HG02870 (cell line): ENCODE data around the gene LAMA3.

Source experiments
- ATAC-seq: cut with Tn5 transposase; IDR thresholded peaks from one replicate; pipeline ENCODE4 v1.9.1; 2021; ENCODE audit warnings: mild to moderate bottlenecking, moderate library complexity; ENCODE audit not compliant: unreplicated experiment

LAMA3 gene

DNA sequence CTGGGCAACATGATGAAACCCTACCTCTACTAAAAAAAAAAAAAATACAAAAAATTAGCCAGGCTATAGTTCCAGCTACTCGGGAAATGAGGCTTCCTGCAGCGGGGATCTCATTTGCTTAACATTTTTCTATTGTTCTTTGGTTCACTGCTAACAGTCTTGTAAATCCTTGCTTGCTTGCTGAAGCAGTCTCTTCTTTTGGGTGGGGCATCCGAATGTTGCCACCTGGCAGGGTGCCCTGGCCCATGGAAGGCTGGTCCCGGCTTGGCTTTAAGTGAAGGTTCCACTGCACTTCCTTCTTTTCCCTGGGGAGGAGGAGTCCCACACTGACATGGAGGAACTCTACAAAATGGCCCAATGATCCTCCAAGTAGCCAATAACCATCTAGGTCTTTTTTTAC lies 20.5 kb upstream of the LAMA3 start:
- no peak for ATAC-seq

DNA sequence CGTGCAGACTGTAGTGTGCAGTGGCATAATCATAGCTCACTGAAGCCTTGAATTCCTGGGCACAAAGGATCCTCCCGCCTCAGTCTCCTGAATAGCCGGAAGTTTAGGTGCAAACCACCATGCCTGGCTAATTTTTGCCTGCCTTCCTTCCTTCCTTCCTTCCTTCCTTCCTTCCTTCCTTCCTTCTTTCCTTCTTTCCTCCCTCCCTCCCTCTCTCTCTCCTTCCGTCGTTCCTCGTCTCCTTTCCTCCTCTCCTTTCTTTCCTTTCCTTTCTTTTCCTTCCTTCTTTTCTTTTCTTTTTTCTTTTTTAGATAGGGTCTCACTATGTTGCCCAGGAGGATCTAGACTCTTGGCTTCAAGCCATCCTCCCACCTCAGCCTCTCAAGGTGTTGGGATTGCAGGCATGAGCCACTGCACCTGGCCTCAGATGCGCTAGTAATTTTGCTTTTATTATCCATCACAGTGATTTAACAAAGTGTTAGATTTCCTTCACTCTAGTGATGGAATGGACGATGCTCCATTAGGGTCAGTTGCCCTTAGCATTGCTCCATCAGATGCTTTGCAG lies 20.0 kb upstream of the LAMA3 start:
- ATAC-seq = no peak

DNA sequence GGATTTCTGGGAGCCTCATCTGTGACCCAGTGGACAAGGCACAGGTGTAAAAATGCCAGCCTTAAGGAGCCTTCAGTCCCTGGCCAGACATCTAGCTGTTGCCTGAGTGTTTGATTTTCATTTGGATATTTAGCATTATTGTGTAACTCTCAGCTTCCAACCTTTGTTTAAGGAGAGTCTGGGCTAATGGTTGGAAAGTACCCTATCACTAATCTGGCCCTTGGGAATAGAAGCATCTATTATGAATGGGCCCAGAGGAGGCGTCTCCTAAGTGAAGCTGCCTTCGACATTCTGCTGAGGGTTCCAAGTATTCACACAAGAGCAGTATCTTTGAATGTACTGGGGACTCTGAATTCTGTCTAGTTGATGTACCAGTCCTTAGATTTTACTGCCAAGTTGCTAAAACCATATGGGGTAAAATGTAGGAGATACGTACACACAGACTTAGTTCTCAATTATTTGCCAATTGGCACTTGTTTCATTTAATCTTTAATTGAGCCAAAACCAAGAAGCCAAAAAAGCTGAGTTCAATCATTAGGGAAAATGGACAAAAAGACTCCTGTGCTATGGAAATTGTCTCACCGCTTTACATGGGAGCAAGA lies 19.3 kb upstream of the LAMA3 start:
- ATAC-seq = no peak

DNA sequence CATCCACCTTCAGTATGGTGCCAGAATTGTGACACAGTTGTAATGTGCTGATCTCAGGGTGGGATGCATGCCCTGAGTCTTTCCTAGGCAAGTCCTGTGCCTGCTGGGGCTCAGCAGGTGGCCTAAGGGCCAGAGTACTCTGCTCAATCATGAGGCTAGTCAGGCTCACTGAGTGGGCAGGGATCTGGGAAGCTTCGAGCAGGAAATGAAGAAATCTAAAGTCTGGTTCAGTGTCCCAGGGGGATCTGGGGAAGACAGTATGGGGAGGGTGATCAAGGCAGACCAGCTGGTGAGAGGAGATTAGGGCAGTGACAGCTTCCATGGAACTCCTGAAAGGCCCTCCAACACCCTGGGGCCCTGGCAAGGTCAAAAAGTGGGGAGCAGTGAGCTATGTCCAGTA lies 17.7 kb upstream of the LAMA3 start:
- ATAC-seq = no peak

DNA sequence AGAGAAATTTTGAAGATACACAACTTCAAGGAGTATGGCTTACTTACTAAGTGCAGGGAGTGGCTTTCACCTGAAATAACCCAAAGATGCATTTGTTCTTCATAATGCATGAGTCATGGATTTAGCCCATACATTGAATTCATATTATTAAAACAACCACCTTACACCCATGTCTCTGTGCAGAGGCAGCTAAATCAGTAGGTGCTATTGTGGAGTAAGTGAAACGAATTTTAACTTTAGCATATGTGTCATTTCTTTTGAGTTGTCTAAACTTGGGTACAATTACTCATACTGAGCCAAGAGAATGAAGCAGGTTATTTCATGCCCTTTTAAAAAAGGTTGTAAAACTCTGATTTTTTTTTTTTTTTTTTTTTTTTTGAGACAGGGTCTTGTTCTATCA lies 15.5 kb upstream of the LAMA3 start:
- peak; percentile 73 for ATAC-seq

DNA sequence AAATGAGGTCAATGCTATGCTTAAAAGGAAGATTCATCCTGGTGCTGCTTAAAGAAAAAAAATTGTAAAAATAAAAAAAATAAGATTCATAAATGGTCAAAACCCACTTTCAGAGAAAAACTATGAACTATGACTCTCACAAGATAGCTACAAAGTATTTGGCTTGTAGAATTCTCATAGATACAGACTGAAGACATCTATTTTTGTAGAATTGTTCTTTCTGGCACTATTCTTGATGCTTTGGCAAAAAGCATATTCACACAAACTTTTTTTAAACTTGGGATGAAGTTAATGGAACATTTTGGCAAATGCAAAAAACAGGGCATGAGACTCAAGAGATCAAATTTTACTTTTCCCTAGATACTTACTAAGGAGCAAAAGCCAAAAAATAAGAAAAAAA lies 14.0 kb upstream of the LAMA3 start:
- no peak for ATAC-seq

DNA sequence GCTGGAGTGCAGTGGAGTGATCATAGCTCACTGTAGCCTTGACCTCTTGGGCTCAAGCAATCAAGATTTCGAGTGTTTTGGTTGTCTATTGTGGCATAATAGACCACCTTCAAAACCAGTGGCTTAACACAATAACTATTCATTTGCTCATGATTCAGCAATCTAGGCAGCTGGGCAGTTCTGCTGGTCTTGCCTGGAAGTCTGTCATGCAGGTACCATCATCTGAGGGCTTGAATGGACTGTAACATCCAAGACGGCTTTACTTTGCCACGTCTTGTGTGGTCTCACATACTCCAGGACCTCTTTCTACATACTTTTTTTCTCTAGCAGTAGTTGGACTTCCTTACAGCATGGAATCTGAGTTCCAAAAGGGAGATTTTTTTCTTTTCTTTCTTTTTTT lies 13.4 kb upstream of the LAMA3 start:
- no peak for ATAC-seq

DNA sequence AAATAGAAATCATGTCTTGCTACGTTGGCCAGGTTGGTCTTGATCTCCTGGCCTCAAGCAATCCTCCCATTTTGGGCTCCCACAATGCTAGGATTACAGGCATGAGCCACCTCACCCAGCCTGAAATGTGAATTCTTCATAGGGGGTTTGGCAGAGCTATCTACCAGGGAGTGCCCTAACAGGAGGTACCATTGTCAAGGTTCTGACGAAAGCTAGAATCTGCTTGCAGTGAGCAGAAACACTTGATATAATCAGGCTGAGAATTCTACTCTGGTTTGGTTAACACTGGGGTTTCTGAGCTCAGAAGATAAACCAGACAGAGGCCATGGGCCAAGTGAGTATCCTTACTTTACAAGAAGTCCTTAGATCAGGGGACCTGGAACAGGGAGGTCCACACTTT lies 7.2 kb upstream of the LAMA3 start:
- no peak for ATAC-seq

DNA sequence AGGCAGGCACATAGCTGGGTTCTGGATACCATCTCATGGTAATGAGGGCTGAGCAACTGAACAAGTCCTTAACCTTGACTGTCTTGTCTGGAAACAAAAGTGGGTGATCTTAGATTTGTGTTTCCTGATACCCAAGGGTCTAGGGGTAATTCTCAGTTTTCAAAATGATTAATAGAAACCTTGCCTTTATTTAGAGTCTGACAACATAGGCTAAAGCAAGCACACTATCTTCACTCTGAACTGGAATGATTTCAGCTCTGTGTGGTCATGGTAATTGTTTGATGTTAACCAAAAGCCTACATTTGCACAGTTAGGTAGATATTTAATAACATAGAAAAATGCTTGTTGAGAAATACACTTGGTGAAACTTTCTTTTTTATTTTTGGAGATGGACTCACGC lies 6.8 kb upstream of the LAMA3 start:
- no peak for ATAC-seq

DNA sequence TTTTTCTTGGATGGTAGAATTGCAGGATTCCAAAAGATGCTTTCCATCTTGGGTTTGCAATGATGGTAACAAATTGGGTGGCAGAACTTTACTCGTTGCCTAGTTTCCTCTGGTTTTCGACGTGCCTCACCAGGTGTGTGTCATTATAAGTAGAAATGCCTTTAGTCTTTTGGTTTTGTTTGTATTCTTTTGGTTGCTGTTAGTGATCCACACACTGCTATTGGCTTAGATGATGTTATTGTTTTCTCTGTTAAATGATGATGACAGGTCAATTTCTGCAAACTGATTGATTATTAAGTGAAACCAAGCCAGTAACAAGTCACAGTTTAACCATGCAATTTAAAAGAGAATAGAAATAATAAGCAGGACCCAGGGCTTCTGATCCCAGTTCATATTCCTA lies 6.1 kb upstream of the LAMA3 start:
- no peak for ATAC-seq

DNA sequence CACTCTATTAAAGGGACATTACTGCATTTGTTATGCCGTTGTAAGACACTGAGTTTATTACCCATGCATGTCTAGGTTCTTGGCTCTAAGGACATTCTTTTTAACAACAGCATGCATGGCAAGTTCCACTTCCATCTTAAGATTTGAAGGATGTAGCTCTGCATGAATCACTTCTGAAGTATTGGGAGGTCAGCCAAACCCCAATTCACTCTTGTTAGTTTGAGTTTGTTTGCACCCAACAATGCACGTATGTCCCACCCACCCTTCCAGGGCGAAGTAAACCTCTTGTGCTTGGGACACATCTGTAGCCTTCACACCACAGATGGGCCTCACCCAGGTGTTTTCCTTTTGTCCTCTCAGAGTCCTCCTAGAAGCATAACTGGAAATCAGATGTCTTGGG lies 5.6 kb upstream of the LAMA3 start:
- no peak for ATAC-seq

DNA sequence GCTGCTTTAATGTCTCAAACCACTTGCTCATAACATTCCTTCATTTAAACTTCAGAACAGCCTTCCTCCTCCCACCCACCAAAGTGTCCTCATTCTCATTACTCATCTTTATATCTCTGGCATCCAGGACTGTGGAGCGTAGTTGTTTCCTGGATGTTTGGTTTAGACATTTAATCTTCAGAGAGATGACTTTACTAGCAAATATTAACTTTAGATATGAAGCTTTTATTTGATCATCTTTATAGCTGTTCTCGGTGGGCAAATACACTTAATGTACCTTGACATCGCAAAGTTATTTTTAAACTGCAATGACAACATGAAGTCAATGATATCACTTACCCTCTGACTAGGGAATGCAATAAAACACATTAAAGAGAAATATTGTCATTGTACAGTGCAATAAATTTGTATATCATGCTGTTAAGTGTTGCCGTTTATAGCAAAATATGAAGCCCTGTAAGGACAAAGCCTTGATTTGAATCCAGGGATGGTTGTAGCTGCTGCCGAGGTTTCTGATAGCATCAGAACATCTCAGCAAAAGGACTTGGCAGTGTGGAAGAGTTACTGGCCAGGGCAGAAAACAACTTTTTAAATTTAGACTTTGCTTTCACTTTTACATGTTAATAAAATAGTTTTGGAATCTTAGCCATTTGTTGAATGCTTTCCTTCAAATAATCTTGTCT lies 4.6 kb upstream of the LAMA3 start:
- ATAC-seq = no peak

DNA sequence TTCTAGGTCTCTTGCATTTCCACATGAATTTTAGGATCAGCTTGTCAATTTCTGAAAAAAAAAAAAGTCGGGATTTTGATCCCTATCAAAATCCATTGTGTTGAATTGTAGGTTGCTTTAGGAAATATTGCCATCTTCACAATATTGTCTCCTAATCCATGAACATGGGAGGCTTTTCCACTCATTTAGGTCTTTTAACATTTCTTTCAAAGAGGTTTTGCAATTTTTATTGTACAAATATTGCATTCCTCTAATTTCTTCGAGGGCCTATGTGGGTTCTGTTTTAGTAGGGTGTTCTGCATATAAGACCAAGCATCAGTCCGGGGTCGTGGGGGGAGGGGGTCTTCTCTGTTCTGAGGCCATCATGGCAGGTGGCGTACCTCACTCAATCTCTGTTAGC lies 725 bp upstream of the LAMA3 start:
- no peak for ATAC-seq

DNA sequence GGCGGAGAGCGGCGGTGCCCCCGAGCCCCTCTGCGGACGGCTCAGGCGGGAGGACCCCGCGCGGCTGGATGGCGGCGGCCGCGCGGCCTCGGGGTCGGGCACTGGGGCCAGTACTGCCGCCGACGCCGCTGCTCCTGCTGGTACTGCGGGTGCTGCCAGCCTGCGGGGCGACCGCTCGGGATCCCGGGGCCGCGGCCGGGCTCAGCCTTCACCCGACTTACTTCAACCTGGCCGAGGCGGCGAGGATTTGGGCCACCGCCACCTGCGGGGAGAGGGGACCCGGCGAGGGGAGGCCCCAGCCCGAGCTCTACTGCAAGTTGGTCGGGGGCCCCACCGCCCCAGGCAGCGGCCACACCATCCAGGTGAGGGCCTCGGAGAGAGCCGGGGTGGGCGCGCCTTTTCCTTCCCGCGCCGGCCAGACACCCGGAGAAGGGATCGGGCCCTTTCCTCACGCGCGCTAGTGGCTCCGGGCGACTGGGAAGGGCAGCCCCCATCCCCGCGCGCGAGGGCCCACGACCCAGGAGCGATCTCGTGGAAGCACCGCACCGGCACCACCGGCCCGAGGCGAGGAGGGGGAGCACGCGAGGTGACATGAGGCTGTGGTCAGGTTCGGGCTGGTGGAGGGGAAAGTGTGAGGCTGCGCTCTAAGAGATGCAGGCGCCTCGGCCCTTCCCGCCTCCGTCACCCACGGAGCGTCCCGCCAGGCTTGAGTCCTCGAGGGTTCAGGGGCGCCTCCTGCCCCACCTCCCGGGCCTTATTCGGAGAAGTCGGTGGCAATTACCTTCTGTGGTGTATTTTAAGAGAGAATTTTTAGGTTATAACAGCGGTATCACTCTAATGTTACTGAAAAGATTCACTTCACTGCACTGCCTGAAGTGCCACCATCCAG lies 607 bp downstream of the LAMA3 start:
- no peak for ATAC-seq

DNA sequence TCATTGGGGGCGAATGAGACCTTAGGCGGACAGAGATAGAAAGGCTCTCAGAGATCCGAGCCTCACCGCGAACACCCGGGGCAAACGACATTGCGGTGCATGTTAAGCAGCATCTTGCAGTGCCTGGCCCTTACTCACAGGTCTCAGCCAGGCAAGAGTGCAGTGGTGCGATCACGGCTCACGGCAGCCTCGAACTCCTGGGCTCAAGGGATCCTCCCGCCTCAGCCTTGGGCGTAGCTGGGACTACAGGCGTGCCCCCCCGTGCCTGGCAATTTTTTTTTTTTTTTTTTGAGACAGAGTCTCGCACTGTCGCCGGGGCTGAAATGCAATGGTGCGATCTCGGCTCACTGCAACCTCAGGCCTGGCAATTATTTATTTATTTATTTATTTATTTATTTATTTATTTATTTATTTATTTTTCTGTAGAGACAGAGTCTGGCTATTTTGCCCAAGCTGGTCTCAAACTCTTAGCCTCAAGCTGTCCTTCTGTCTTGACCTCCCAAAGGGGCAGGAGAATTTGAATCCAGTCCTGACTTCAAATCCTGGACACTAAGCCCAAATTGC lies 1.3 kb downstream of the LAMA3 start:
- no peak for ATAC-seq

DNA sequence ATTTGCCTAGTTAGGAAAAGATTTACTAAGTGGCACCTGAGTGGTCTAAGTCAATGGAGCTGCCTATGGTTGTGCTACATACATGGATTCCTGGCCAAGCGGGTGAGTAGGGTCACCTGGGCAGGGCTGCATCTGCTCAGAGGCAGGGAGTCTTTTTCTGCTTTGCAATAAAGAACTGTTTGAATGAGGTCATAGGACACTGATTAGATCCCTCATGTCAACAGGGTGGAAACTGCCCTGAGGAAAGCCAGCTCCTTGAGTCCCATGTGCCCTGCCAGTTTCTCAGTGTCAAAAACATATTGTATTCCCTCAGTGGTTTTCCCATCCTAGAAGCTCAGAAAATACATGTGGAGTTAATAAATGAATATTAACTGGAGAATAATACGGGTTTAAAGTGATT lies 4.6 kb downstream of the LAMA3 start:
- ATAC-seq = no peak

DNA sequence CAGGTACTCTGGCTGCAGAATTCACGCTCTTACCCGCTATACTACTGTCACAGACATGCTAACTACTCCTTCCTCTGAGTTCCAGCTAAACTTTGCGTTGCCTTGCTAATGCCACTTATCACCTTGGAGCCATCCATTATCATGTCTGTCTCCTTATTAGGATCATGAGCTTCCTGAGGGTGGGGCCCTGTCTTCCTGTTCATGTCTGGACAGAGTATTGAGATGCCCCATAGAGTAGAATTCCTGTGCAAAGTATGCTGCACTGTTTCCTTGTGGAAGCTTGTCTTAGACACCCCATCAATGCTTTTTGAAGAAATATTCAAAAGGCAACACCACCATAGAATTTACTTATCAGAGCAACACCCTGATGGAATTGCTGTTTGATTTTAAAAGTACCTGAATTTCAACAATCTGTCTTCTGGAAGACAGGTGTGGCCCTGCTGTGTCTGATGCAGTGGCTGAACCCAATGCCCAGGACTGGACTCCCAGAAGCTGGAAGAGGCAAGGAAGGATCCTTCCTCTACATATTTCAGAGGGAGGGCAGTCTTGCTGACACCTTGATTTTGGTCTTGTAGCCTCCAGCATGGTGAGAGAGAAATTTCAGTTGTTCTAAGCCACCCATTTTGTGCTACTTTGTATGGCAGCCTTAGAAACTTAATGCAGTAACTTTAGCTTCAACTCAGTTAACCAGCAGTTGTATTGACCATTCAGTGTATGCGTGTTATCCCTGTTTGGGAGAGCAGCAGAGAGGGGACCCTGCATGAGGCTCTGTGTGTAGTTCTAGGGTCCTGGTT lies 5.6 kb downstream of the LAMA3 start:
- no peak for ATAC-seq

DNA sequence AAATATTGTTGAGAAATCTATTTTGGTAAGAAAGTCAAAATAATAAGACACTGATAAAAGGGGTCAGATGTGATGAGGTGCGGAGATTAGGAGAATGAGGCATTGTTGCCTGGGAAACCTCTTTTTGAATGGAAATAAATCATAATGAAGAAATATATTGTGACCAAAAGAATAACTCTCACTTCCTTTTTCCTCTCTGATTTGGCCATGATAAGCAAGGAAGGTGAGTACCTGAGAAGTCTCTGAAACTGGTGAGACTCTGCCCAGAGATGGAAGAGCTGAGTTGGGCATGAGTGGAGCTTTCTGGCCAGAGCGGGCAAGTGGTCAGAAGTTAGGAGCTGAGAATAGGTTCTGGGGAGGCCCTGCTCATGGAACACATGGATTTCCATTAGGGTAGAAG lies 11.8 kb downstream of the LAMA3 start:
- ATAC-seq = no peak

DNA sequence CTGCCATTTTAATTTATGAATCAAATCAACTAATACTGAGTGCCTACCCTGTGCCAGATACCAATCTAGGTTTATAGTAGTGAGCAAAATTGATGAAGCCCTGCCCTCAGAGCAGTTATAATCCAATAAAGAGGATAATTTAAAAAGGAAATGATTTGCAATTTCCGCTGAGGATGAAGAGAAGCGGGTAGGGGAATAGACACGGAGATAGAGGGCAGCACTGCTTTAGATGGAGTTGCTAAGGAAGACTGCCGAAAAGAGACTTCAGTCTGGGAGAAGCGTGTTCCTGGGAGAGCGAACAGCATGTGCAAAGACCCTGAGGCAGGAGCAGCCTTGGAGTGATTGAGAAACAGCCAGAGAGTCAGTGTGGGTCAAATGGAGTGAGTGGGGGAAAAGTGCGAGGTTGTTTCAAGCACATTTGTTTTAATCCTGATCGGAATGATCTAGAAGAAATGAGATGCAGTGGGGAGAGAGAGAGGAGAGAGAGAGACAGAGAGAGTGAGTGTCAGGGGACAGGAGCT lies 12.4 kb downstream of the LAMA3 start:
- ATAC-seq = no peak

DNA sequence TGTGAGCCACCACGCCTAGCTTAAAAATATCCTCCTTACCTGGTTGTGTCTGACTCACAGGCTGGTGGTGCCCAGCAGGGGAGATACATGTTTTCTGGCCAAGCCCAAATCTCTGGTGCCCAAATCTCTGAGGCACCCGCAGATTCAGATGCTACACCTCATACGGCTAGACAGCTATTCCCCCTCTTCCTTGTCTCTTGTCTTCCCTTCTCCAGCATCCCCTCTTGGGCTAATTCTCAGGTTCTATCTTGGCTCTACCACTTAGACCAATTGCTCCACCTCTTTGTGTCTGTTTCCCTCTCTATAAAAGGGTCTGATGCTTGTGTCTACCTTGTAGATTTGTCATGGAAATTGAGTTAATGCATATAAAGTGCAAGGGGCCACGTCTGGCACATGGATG lies 13.4 kb downstream of the LAMA3 start:
- no peak for ATAC-seq
